ENCODE measurements around the gene ICAM1.

DNA sequence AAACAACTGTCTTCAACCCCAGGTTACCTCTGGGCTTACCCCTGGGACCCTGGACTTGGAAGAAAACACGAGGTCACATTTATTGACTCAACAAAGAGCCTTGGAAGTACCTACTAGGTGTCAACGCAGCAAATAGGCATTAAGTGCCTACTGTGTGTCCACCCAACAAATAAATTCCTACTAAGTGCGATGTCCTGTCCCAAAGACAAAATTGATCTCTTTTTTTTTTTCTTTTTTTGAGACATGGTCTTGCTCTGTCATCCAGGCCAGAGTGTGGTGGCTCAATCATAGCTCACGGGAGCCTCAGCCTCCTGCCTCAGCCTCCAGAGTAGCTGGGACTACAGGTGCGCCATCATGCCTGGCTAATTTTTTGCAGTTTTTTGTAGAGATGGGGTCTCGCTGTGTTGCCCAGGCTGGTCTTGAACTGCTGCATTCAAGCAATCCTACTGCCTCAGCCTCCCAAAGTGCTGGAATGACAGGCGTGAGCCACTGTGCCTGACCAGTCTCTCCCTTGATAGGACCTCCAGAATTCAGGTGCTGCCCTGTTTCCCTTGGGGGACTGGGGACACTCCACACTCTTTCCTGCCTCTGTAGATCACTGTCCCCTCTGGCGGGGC, 39.2 kb upstream of the ICAM1 start:
- TF ChIP-seq, protein P1, sequence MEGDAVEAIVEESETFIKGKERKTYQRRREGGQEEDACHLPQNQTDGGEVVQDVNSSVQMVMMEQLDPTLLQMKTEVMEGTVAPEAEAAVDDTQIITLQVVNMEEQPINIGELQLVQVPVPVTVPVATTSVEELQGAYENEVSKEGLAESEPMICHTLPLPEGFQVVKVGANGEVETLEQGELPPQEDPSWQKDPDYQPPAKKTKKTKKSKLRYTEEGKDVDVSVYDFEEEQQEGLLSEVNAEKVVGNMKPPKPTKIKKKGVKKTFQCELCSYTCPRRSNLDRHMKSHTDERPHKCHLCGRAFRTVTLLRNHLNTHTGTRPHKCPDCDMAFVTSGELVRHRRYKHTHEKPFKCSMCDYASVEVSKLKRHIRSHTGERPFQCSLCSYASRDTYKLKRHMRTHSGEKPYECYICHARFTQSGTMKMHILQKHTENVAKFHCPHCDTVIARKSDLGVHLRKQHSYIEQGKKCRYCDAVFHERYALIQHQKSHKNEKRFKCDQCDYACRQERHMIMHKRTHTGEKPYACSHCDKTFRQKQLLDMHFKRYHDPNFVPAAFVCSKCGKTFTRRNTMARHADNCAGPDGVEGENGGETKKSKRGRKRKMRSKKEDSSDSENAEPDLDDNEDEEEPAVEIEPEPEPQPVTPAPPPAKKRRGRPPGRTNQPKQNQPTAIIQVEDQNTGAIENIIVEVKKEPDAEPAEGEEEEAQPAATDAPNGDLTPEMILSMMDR (conservative IDR thresholded peaks at IDR 0.05; ENCODE audit: low read depth, low read length), result no peak
- TF ChIP-seq EZH2 (IDR thresholded peaks at IDR 0.05; ENCODE audit: borderline replicate concordance, low read depth, low read length, poor library complexity, severe bottlenecking), result no peak
